Right lung (tissue), 10 donors: Measurements from ENCODE around the gene LARP6. TPM values are rescaled to one million over a fixed set of nuclear protein-coding genes. Genes with fewer than 3 reads are reported as not detected.
A peak's percentile ranks its signal among the peaks of the same experiment; 100 is the strongest.
"Not testable (repeated sequence)": the region's sequence is repeated elsewhere in the genome, so short reads cannot be mapped to it uniquely, and the experiment has no call there.

Experiments
- DNase-seq, 2 donors: peaks; one replicate each; pipeline ENCODE4 v3.0.0-alpha.2; 2013
- long read RNA-seq, 8 donors: transcript quantifications; one replicate each; lab custom pipeline, GENCODE V29; 2026
- polyA plus RNA-seq, 5 donors: library from polyadenylated mRNA; unstranded; fragments of 120-200 nt; gene quantifications; one replicate each; pipeline versions ENCODE4 v1.2.1 to v1.2.3, GENCODE V29; 2013; ENCODE audit warnings: inconsistent platforms in 1 of 5, low replicate concordance in 1 of 5; ENCODE audit not compliant: insufficient read length in 5 of 5, insufficient read depth in 1 of 5

The LARP6 gene
- polyA plus RNA-seq, result 10 to 100 TPM; 14.8 to 17.3 (median 15.1) TPM
- long read RNA-seq, donor 1, full-length matches to known transcripts, result 10 of 10 reads
- long read RNA-seq, donor 1, partial matches to known transcripts, result 0 of 10 reads
- long read RNA-seq, donor 1, other reads (novel, unspliced or antisense), result 0 of 10 reads
- long read RNA-seq, donor 2, full-length matches to known transcripts, result 2 of 2 reads
- long read RNA-seq, donor 2, partial matches to known transcripts, result 0 of 2 reads
- long read RNA-seq, donor 2, other reads (novel, unspliced or antisense), result 0 of 2 reads
- long read RNA-seq, donor 3, full-length matches to known transcripts, result 10 of 10 reads
- long read RNA-seq, donor 3, partial matches to known transcripts, result 0 of 10 reads
- long read RNA-seq, donor 3, other reads (novel, unspliced or antisense), result 0 of 10 reads
- long read RNA-seq, donor 4, full-length matches to known transcripts, result 4 of 4 reads
- long read RNA-seq, donor 4, partial matches to known transcripts, result 0 of 4 reads
- long read RNA-seq, donor 4, other reads (novel, unspliced or antisense), result 0 of 4 reads
- long read RNA-seq, donor 5, full-length matches to known transcripts, result 10 of 10 reads
- long read RNA-seq, donor 5, partial matches to known transcripts, result 0 of 10 reads
- long read RNA-seq, donor 5, other reads (novel, unspliced or antisense), result 0 of 10 reads
- long read RNA-seq, donor 6, full-length matches to known transcripts, result 11 of 11 reads
- long read RNA-seq, donor 6, partial matches to known transcripts, result 0 of 11 reads
- long read RNA-seq, donor 6, other reads (novel, unspliced or antisense), result 0 of 11 reads
- long read RNA-seq, donor 7, full-length matches to known transcripts, result 5 of 5 reads
- long read RNA-seq, donor 7, partial matches to known transcripts, result 0 of 5 reads
- long read RNA-seq, donor 7, other reads (novel, unspliced or antisense), result 0 of 5 reads
- long read RNA-seq, donor 8, full-length matches to known transcripts, result 5 of 5 reads
- long read RNA-seq, donor 8, partial matches to known transcripts, result 0 of 5 reads
- long read RNA-seq, donor 8, other reads (novel, unspliced or antisense), result 0 of 5 reads

DNA sequence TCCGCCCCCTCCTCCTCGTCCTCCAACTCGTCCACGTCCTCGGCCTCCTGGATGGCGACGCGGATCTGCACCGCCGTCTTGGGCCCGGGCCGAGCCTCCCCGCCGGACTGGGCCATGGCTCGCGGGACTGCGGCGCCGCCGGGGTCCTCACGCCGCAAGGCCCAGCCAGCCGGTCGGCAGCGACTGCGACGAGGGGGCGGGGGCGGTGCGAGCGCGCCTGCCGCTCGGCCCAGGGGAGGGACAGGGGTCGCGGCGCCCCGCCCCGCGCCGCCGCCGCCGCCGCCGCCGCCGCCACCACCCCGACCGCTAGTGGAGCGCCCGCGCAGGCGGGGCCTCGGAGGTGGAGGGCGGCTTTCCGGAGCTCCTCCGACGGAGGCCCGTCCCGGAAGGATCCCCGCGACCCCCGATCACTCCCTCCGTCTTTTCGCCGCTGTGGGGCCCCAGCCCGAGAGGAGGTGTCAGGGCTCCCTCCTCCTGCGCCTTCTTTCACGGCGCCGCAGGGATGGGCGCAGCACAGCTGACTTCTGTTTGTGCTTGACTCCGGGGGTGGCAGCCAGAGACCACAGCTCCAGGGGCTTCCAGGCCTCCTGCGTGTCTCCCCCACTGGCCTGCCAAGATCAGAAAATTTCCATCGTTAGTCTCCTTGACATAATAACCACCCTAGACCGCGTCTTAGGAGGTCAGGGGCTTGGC is at the start of gene LARP6:
Gene LARP6, minus strand, starts transcription at position 185 of the 693 bp plus-strand sequence. Its CDS starts 69 bp downstream, at position 116.
- DNase-seq, result peak; percentile 57 to 58

GRCh38 chr15:70902107-70902506 is 48.1 kb upstream of the LARP6 start:
- DNase-seq, result no peak

DNA sequence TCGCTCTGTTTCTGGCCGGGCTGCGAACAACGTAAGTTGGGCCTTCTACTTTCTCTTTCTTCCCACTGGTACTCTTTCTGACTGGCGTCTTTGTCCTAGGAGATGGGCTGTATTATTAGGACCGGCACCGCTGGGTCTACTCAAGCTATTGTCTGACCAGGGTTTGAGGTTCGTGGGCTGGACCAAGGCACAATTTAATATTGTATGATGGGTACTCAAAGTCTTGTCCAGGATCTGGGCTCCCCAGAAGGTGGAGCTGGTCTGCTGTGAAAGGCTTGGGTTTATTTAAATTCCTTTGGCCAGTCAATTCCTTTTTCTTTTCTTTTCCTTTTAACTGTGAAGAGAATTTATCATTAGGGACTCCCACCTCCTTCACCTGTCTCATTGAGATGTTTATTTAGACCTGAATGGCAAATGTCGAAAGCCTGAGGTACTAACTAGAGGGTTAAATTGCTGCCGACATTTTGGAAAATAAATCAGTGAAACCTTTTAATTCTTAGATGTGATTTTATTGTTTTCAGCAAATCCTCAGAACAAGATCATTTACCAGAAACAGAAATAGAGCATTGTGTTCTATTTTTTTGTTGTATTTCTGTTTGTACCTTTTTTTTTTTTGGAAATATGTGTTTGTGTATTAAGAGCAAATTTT is 39.1 kb upstream of the LARP6 start:
- DNase-seq, result no peak

- peak; percentile 91 to 93 for DNase-seq
These were observed 38.3 kb upstream of the LARP6 start, which contains the start of the genes LRRC49 and THAP10 for GRCh38 chr15:70892002-70892911. Gene LRRC49, plus strand, starts transcription at chr15:70892826. Its CDS starts 69 bp downstream, at chr15:70892895. Gene THAP10, minus strand, starts transcription at chr15:70892433. Its CDS starts 161 bp downstream, at chr15:70892272.

DNA sequence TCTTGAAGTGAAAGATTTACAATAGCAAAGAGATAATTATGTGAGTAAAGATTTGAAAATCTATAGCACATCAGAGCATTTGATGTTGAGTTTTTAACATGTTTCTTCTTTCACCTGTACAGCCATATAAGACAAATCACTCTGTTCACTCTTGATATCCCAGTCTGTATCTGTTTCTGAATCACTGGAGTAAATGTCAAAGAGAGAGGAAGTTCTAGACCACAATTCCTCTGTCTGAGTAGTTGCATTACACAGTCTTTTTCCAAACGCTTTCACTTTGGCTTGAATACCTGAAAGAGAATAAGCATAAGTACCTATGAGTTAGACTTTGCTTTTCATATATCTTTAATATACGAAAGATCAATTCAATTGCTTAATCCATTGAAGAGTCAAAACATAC is 28.4 kb upstream of the LARP6 start:
- DNase-seq, result no peak

GRCh38 chr15:70880781-70881180 is 26.8 kb upstream of the LARP6 start:
- no peak for DNase-seq

GRCh38 chr15:70879401-70879800 is 25.4 kb upstream of the LARP6 start:
- no peak for DNase-seq

DNA sequence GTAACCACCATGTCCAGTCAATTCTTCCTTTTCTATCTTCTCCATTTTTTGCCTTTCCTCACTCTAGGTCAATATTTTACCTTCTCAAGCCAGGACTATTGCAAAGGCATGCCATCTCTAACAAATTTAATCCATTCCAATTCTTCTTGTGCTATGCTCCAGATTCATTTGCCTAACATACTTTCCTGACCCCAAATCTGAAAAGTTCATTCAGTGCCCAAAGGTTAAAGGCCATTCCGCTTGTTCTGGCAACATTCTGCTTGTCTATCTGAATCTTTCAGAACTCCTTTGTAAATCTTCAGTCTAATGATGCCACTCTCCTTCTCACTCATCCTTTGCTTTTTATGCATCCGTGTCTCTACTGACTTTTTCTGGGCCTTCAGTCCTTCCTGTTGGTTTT is 22.7 kb upstream of the LARP6 start:
- no peak for DNase-seq

DNA sequence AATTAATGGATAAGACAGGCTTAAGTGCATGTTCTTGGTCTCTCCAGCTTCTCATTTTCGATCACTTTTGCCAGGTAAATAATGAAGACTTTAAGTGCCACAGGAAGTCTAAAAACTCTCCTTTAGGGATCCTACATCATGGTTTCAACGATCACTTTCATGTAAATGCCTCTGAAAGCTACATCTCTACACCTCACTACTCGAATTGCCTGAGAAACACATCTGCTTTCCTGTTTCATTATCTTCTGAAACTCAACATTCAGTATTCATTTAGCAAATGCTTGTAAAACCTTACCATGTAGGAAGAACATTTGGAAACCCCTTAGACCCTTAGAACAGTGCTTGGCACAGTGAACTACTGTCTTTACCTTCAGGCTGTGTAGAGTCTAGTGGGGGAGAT is 22.1 kb upstream of the LARP6 start:
- DNase-seq, result no peak

DNA sequence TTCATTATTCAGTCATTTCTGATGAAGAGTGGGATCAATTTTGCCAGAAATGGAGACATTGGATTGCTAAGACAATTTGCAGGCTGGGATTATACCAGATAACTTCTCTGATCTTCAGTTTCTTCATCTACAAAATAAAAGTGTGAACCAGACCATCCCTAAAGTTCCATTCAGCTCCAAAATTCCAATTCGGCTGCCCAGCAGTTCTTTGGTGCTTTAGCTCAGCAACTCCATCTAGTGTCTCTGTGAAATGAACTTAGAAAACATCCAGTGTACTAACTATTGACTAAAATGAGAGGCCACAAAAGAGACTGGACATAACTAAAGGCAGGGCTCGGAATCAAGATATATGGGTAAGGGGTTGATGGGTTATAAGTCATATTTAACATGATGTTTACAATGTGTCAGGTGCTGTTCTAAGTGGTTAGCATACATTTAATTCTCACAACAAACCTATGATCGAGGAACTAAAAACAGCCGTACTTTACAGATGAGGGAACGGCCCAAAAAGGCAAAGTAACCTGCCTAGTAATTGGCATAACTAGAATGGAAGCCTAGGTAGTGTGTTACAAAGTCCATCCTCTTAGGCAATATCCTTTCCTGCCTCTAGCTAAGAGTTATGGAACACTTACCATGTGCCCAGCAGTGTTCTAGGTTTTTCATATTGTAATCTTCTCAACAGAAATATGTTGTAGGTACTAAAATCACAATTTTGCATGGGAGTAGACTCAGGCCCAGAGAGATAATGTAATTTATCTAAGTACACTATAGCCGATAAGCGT is 21.2 kb upstream of the LARP6 start:
- DNase-seq, result no peak

GRCh38 chr15:70873232-70874054 is 19.5 kb upstream of the LARP6 start:
- DNase-seq, result no peak

GRCh38 chr15:70871490-70871889 is 17.5 kb upstream of the LARP6 start:
- DNase-seq, result not testable (repeated sequence)

GRCh38 chr15:70870051-70870450 is 16.1 kb upstream of the LARP6 start:
- no peak for DNase-seq

DNA sequence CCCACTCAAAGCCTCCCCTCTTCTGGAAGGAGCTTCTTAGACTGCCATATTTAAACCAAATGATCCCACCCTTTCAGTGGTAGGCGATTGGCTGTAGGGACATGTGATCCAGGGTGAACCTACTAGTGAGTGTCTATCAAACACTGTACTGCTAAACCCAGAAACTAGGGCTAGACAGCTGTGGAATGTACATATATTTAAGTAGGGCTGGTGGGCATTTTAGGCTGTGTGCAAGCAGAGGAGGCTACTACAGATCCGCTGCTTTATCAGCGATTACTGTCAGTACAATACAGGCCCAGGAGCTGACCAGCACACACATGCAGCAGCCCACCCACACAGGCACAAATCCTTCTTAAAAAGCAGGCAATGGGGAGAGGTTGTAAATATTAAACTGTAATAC is 15.4 kb upstream of the LARP6 start:
- no peak for DNase-seq

GRCh38 chr15:70867911-70868467 is 14.0 kb upstream of the LARP6 start:
- DNase-seq, result peak; percentile 76 to 81

- no peak for DNase-seq
These were observed 13.2 kb upstream of the LARP6 start for GRCh38 chr15:70866982-70867641.
